ENCODE results near the gene MOXD1. TPM values are rescaled to one million over a fixed set of nuclear protein-coding genes. Genes with fewer than 3 reads are reported as not detected.
A peak's percentile ranks its signal among the peaks of the same experiment; 100 is the strongest.
"Not testable (repeated sequence)": the region's sequence is repeated elsewhere in the genome, so short reads cannot be mapped to it uniquely, and the experiment has no call there.

The MOXD1 gene
- total RNA-seq, 3 donors from 2014 or later = 1.7 to 14.8 (median 2.4) TPM

- no peak overlapping the region for H3K4me3 ChIP-seq
- ATAC-seq (no peak), DNase-seq (no peak)
- no peaks in the 10 kb centered on the region for H3K9me3 ChIP-seq
- no peaks in the 10 kb centered on the region for H3K36me3 ChIP-seq (ENCODE audit: low read depth)
- intact Hi-C loops (cut with DNase I, micrococcal nuclease) = no loop called here
- no peak for TF ChIP-seq CTCF (IDR thresholded peaks at IDR 0.05)
- H3K4me1 ChIP-seq (ENCODE audit: low read depth) = no peaks in the 10 kb centered on the region
Observed at GRCh38 chr6:132362442-132363185, 38.7 kb downstream of the MOXD1 start.

DNA sequence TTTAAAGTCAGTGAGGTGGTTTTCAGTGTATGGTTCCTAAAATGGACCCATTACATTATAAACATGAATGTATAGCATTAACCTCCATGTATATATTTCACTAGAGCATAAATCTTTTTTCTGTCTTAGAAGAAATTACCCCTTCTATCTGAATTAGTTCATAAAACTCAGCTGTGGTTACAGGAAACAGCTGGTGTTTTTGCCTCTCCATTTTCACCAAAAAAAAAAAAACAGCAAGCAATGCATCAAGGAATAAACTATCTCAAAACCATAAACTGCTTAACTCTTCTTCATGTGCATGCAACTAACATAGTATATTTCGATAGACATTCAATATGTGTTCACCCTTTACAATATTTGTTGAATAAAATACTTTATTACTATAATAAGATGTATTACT, 40.2 kb downstream of the MOXD1 start:
- no peak overlapping the region for H3K4me3 ChIP-seq
- no peaks in the 10 kb centered on the region for H3K9me3 ChIP-seq
- no peaks in the 10 kb centered on the region for H3K4me1 ChIP-seq (ENCODE audit: low read depth)
- intact Hi-C loops (cut with DNase I, micrococcal nuclease) = no loop called here
- no peak for ATAC-seq
- no peaks in the 10 kb centered on the region for H3K36me3 ChIP-seq (ENCODE audit: low read depth)
- DNase-seq = no peak
- TF ChIP-seq CTCF (IDR thresholded peaks at IDR 0.05) = no peak

DNA sequence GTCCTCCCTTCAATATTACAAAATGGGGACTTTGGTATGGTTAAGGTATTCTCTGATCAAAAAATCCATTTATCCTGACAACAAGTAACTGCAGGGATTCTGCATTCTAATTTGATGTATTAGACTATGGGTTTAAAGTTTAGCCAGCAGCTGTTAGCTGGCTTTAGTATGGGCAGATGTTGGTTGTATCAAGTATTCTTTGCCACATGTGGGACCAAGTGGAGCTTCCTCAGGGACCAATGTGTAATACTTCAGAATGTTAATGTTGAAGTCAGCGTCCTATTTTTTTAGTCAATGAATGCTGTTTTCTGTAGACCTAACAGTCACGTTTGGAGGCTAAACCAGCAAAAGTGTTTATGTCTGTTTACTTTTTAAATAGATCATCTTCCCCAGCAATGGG, 41.4 kb downstream of the MOXD1 start:
- intact Hi-C loops (cut with DNase I, micrococcal nuclease) = no loop called here
- Histone ChIP-seq H3K4me3 (no peak overlapping the region), H3K4me1 (ENCODE audit: low read depth) (no peaks in the 10 kb centered on the region), H3K36me3 (ENCODE audit: low read depth) (no peaks in the 10 kb centered on the region), H3K9me3 (no peaks in the 10 kb centered on the region)
- no peak for TF ChIP-seq CTCF (IDR thresholded peaks at IDR 0.05)
- DNase-seq = no peak
- no peak for ATAC-seq

DNA sequence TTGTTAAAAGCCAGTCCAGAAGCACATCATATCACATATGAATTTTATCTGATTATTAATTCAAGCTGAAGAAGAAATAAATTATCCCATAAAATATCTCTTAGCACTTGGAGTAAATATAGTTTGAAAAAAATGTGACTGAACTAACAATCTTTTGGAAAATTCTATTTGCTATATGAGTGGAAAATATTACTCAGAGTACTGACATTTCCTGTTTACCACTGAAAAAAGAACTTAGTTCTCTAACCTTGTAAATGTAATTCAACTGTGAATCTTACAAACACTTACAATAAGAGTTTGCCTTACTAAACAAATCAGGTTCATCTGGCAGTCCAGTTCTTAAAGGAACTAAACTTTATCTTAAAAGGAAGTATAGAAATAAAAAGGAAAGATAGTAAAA, 44.2 kb downstream of the MOXD1 start:
- Histone ChIP-seq H3K4me1 (ENCODE audit: low read depth) (no peaks in the 10 kb centered on the region), H3K36me3 (ENCODE audit: low read depth) (no peaks in the 10 kb centered on the region), H3K4me3 (no peak overlapping the region), H3K9me3 (no peaks in the 10 kb centered on the region)
- ATAC-seq = no peak
- no peak for TF ChIP-seq CTCF (IDR thresholded peaks at IDR 0.05)
- intact Hi-C loops (cut with DNase I, micrococcal nuclease) = no loop called here
- no peak for DNase-seq

- intact Hi-C loops (cut with DNase I, micrococcal nuclease) = no loop called here
- Histone ChIP-seq H3K4me3 (no peak overlapping the region), H3K36me3 (ENCODE audit: low read depth) (no peaks in the 10 kb centered on the region), H3K9me3 (no peaks in the 10 kb centered on the region), H3K4me1 (ENCODE audit: low read depth) (no peaks in the 10 kb centered on the region)
- peak; percentile 50 for ATAC-seq
- TF ChIP-seq CTCF (IDR thresholded peaks at IDR 0.05) = no peak
- peak; percentile 36 to 82 (median 48) for DNase-seq
Observed at GRCh38 chr6:132354517-132355167, 46.6 kb downstream of the MOXD1 start.

GRCh38 chr6:132351986-132352385, 49.3 kb downstream of the MOXD1 start:
- H3K9me3 ChIP-seq; H3K36me3 ChIP-seq (ENCODE audit: low read depth); DNase-seq; H3K4me3 ChIP-seq; H3K4me1 ChIP-seq (ENCODE audit: low read depth); ATAC-seq; intact Hi-C loops (cut with DNase I, micrococcal nuclease): not testable (repeated sequence)
